Vagina (tissue), 2 donors: ENCODE results near the gene FRMD4A. TPM values are rescaled to one million over a fixed set of nuclear protein-coding genes. Genes with fewer than 3 reads are reported as not detected.
"Not testable (repeated sequence)": the region's sequence is repeated elsewhere in the genome, so short reads cannot be mapped to it uniquely, and the experiment has no call there.

Experiments used
- DNase-seq, 2 donors: peaks; one replicate each; pipeline ENCODE4 v3.0.0-alpha.2; 2017; ENCODE audit errors: extremely low spot score in 2 of 2
- H3K27ac ChIP-seq: fragments of 200-600 bp; sonication (generic); one replicate; pipeline ENCODE4 v1.5.1; 2019
- H3K27me3 ChIP-seq: fragments of 200-600 bp; sonication (generic); one replicate; pipeline ENCODE4 v1.5.1; 2019
- H3K36me3 ChIP-seq, 2 donors: fragments of 200-600 bp; sonication (generic); one replicate each; pipeline ENCODE4 v1.5.1; 2017 to 2019
- H3K4me1 ChIP-seq: fragments of 200-600 bp; sonication (generic); one replicate; pipeline ENCODE4 v1.5.1; 2019
- H3K4me3 ChIP-seq, 2 donors: fragments of 200-600 bp; sonication (generic); 1 replicate in 1 of 2; 2 replicates in 1 of 2; pipeline ENCODE4 v1.5.1; 2016 to 2019
- H3K9me3 ChIP-seq: fragments of 200-600 bp; sonication (generic); one replicate; pipeline ENCODE4 v1.5.1; 2019
- POLR2A ChIP-seq, 2 donors: fragments of 450-650 bp; IDR thresholded peaks; one replicate each; pipeline ENCODE4 v1.6.1; 2017; ENCODE audit warnings: antibody characterized with exemption in 2 of 2, mild to moderate bottlenecking in 2 of 2, moderate library complexity in 2 of 2
- POLR2AphosphoS5 ChIP-seq, 2 donors: sonication (generic); formaldehyde crosslinking; IDR thresholded peaks; one replicate each; pipeline ENCODE4 v1.9.0; 2017; ENCODE audit warnings: antibody characterized with exemption in 2 of 2, mild to moderate bottlenecking in 2 of 2, low read depth in 1 of 2; ENCODE audit not compliant: insufficient read depth in 1 of 2
- intact Hi-C: fragments of 100-400 bp; cut with DNase I; formaldehyde crosslinking; loops from one replicate; pipeline ENCODE4 v1.15.1; 2023
- total RNA-seq: library from RNA; depleted of rRNA; stranded (reverse); fragments of >200 nt; gene quantifications from one replicate; pipeline ENCODE4 v1.2.3, GENCODE V29; 2016
- TF ChIP-seq, protein P1 (sequence below), 3 experiments: fragments of 450-650 bp in 2 of 3; fragments of 200-600 bp in 1 of 3; sonication (generic) in 1 of 3; IDR thresholded peaks; one replicate each; pipeline ENCODE4 v1.5.1; 2017 to 2019; ENCODE audit warnings: antibody characterized with exemption in 3 of 3, mild to moderate bottlenecking in 2 of 3, moderate library complexity in 2 of 3

FRMD4A gene
- total RNA-seq, 1 donor from 2014 or later, result 24.8 TPM

DNA sequence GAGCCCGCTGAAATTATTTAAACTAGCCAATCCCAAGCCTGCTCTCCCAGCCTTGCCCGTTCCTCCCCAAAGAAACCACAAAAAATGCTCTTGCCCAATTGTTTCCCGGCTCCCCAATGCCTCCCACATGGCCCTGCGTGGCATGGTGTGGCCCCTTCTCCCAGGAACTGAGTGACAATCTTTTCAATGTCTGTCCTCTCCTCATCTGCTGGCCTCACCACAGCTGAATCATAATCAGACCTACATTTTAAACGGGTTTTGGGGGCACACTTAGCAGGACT, 542.5 kb downstream of the FRMD4A start:
- peaks cover 21% of the 10 kb centered on the region for H3K4me1 ChIP-seq
- intact Hi-C loops, result loop anchor here (5.0 kb wide), 1 partner anchor 169 kb away; no protein-coding TSS in a partner anchor
- no peak overlapping the region for H3K4me3 ChIP-seq
- H3K36me3 ChIP-seq, result no peaks in the 10 kb centered on the region
- H3K27ac ChIP-seq, result peak overlapping the region; percentile 61
- no peaks in the 10 kb centered on the region for H3K27me3 ChIP-seq
- TF ChIP-seq POLR2AphosphoS5 (IDR thresholded peaks at IDR 0.05; ENCODE audit: insufficient read depth in 1 of 2, low read depth in 1 of 2) (no peak), POLR2A (IDR thresholded peaks at IDR 0.05) (no peak)
- TF ChIP-seq, protein P1, sequence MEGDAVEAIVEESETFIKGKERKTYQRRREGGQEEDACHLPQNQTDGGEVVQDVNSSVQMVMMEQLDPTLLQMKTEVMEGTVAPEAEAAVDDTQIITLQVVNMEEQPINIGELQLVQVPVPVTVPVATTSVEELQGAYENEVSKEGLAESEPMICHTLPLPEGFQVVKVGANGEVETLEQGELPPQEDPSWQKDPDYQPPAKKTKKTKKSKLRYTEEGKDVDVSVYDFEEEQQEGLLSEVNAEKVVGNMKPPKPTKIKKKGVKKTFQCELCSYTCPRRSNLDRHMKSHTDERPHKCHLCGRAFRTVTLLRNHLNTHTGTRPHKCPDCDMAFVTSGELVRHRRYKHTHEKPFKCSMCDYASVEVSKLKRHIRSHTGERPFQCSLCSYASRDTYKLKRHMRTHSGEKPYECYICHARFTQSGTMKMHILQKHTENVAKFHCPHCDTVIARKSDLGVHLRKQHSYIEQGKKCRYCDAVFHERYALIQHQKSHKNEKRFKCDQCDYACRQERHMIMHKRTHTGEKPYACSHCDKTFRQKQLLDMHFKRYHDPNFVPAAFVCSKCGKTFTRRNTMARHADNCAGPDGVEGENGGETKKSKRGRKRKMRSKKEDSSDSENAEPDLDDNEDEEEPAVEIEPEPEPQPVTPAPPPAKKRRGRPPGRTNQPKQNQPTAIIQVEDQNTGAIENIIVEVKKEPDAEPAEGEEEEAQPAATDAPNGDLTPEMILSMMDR (IDR thresholded peaks at IDR 0.05), result no peak
- H3K9me3 ChIP-seq, result no peaks in the 10 kb centered on the region
- DNase-seq, result no peak

DNA sequence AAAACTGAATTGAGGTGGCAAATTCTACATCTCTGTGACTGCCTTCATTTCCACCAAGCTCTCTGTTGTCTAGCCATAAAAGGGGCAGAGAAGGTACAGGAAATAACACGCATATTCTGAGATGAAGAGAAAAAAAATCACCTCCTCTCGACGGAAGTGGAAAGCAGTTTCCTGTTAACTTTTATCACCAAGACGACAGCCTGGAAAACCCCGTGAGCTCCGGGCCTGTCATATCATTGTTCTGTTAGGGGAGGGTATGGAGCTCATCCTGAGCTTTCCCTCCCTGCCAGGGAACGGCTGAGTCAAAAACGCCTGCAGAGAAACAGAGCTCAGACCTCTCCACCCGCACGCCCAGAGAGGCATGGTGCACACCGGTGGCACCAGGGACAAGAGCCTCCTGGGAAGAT, 543.7 kb downstream of the FRMD4A start:
- Histone ChIP-seq H3K36me3 (no peaks in the 10 kb centered on the region), H3K27me3 (no peaks in the 10 kb centered on the region), H3K9me3 (no peaks in the 10 kb centered on the region), H3K4me1 (peaks cover 21% of the 10 kb centered on the region), H3K4me3 (no peak overlapping the region), H3K27ac (peak overlapping the region; percentile 33)
- TF ChIP-seq, protein P1 (IDR thresholded peaks at IDR 0.05), result no peak
- no peak for TF ChIP-seq POLR2A (IDR thresholded peaks at IDR 0.05)
- no peak for TF ChIP-seq POLR2AphosphoS5 (IDR thresholded peaks at IDR 0.05; ENCODE audit: insufficient read depth in 1 of 2, low read depth in 1 of 2)
- DNase-seq, result no peak
- intact Hi-C loops, result loop anchor here (5.0 kb wide), 1 partner anchor 170 kb away; no protein-coding TSS in a partner anchor

DNA sequence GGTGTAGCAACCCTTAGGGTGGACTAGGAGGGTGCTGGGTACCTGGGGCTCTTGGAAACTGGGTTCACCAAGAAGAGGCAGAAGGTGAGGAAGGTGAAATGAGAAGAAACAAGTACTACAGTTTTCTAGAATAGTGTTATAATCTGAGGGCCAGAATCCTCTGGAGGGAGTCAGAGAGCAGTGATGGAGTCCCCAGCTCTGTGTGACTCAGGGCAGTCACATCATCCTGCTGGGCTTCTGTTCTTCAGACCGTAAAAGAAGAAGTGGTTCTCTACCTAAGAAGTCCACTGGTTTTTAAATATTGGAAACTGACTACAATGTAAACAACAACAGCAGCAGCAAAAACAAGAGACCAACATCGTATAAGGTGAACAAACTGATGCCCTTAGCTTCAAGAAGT, 546.7 kb downstream of the FRMD4A start:
- peaks cover 19% of the 10 kb centered on the region for H3K4me1 ChIP-seq
- no peaks in the 10 kb centered on the region for H3K9me3 ChIP-seq
- DNase-seq, result no peak
- H3K27me3 ChIP-seq, result no peaks in the 10 kb centered on the region
- no peaks in the 10 kb centered on the region for H3K36me3 ChIP-seq
- no peak for TF ChIP-seq POLR2A (IDR thresholded peaks at IDR 0.05)
- TF ChIP-seq POLR2AphosphoS5 (IDR thresholded peaks at IDR 0.05; ENCODE audit: insufficient read depth in 1 of 2, low read depth in 1 of 2), result no peak
- TF ChIP-seq, protein P1 (IDR thresholded peaks at IDR 0.05), result no peak
- intact Hi-C loops, result no loop called here
- H3K4me3 ChIP-seq, result no peak overlapping the region
- H3K27ac ChIP-seq, result no peak overlapping the region

DNA sequence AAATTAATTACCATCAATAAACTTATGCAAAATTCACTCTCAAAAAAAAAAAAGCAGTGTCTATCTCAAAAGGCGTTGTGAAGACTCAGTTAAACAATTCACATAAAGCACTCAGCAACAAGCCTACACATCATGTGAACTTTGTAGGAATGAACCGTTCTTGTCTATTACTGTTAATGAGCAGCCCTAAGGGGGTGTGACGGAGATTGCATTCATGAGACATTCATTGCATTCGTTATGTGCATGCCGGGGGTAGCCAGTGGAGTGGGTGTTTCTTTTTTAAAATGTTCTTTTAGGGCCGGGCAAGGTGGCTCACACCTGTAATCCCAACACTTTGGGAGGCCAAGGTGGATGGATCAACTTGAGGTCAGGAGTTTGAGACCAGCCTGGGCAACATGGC, 551.0 kb downstream of the FRMD4A start:
- TF ChIP-seq POLR2A (IDR thresholded peaks at IDR 0.05) (no peak), POLR2AphosphoS5 (IDR thresholded peaks at IDR 0.05; ENCODE audit: insufficient read depth in 1 of 2, low read depth in 1 of 2) (no peak)
- TF ChIP-seq, protein P1 (IDR thresholded peaks at IDR 0.05), result no peak
- DNase-seq, result no peak

DNA sequence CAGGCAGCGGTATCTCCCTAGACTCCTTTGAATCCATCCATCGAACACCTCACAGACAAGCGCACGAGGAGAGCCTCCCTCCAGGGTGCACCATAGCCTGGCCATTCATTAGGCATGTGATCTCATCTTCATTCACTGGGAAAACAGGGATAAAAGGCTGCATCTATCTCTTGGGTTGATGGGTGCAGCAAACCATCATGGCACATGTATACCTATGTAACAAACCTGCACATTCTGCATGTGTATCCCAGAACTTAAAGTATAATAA, 552.1 kb downstream of the FRMD4A start:
- not testable (repeated sequence) for H3K4me1 ChIP-seq, H3K9me3 ChIP-seq, H3K27me3 ChIP-seq, H3K27ac ChIP-seq, DNase-seq, H3K36me3 ChIP-seq, H3K4me3 ChIP-seq
- intact Hi-C loops, result loop anchor here (10.0 kb wide), 1 partner anchor 164 kb away; no protein-coding TSS in a partner anchor

More for the DNA sequence above, 551.0 kb downstream of the FRMD4A start:
- Histone ChIP-seq H3K27me3 (no peaks in the 10 kb centered on the region), H3K9me3 (no peaks in the 10 kb centered on the region), H3K4me1 (no peaks in the 10 kb centered on the region), H3K27ac (no peak overlapping the region), H3K36me3 (no peaks in the 10 kb centered on the region), H3K4me3 (no peak overlapping the region)
- intact Hi-C loops, result loop anchor here (10.0 kb wide), 1 partner anchor 165 kb away; no protein-coding TSS in a partner anchor

DNA sequence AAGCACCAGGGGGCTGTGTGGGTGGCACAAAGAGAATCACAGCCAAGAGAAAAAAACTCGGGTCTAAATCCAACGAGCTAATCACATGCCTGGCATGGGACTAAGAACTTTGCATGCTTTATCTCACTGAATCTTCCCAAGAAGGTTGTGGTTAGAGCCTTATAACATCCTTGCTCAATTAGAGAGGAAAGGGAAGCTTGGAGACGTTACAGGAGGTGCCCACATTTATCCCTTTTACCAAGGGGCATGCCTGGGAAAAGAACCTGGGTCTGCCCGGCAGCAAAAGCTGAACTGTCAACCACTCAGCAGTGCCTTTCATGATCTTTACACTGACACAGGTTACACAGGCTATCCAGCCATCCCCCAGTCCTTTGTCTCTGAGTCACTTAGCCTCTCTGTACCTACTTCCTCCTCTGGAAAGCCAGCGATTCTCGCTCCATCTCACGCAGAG, 553.8 kb downstream of the FRMD4A start:
- no peaks in the 10 kb centered on the region for H3K36me3 ChIP-seq
- DNase-seq, result no peak
- TF ChIP-seq, protein P1 (IDR thresholded peaks at IDR 0.05), result no peak
- no peak for TF ChIP-seq POLR2AphosphoS5 (IDR thresholded peaks at IDR 0.05; ENCODE audit: insufficient read depth in 1 of 2, low read depth in 1 of 2)
- TF ChIP-seq POLR2A (IDR thresholded peaks at IDR 0.05), result no peak
- intact Hi-C loops, result loop anchor here (1.0 to 10.0 kb wide), 2 partner anchors 119 to 162 kb away; no protein-coding TSS in a partner anchor
- H3K9me3 ChIP-seq, result no peaks in the 10 kb centered on the region
- no peak overlapping the region for H3K4me3 ChIP-seq
- H3K27ac ChIP-seq, result no peak overlapping the region
- H3K27me3 ChIP-seq, result no peaks in the 10 kb centered on the region
- peaks cover 6% of the 10 kb centered on the region for H3K4me1 ChIP-seq
